NCI-H1930 (cell line): ENCODE measurements around the gene OPN1MW3.
"Not testable (repeated sequence)": the region's sequence is repeated elsewhere in the genome, so short reads cannot be mapped to it uniquely, and the experiment has no call there.

Experiments used
- DNase-seq, 2 experiments: peaks; one replicate each; lab custom pipeline; 2025; lab: John Stamatoyannopoulos, UW

OPN1MW3 gene

GRCh38 chrX:154296731-154297130 is 39.3 kb downstream of the OPN1MW3 start:
- no peak for DNase-seq

- no peak for DNase-seq
These were observed 40.9 kb downstream of the OPN1MW3 start for GRCh38 chrX:154298312-154298711.

- DNase-seq: no peak
These were observed 43.4 kb downstream of the OPN1MW3 start for GRCh38 chrX:154300816-154301215.

- DNase-seq: not testable (repeated sequence)
These were observed 45.6 kb downstream of the OPN1MW3 start for GRCh38 chrX:154302998-154303397.

- DNase-seq: no peak
These were observed 46.1 kb downstream of the OPN1MW3 start for GRCh38 chrX:154303476-154303875.

GRCh38 chrX:154304846-154305245 is 47.5 kb downstream of the OPN1MW3 start:
- no peak for DNase-seq

GRCh38 chrX:154305541-154306205 is 48.3 kb downstream of the OPN1MW3 start:
- DNase-seq: no peak

- no peak for DNase-seq
These were observed 49.8 kb downstream of the OPN1MW3 start for GRCh38 chrX:154307202-154307601.

GRCh38 chrX:154308108-154308946 is 50.9 kb downstream of the OPN1MW3 start:
- peak in 1 of 2 experiments; percentile 24 for DNase-seq

- DNase-seq: no peak
These were observed 51.8 kb downstream of the OPN1MW3 start for GRCh38 chrX:154309041-154309775.

GRCh38 chrX:154310616-154311536 is 53.5 kb downstream of the OPN1MW3 start:
- DNase-seq: no peak

- no peak for DNase-seq
These were observed 54.7 kb downstream of the OPN1MW3 start for GRCh38 chrX:154312116-154312515.

- no peak for DNase-seq
These were observed 55.8 kb downstream of the OPN1MW3 start for GRCh38 chrX:154313147-154313546.

GRCh38 chrX:154315416-154315815 is 58.0 kb downstream of the OPN1MW3 start:
- DNase-seq: no peak

- no peak for DNase-seq
These were observed 60.1 kb downstream of the OPN1MW3 start for GRCh38 chrX:154317391-154317995.

GRCh38 chrX:154320406-154320805 is 63.0 kb downstream of the OPN1MW3 start:
- DNase-seq: no peak
